T1000 (cell line): ENCODE data around the gene CMIP.
"Not testable (repeated sequence)": the region's sequence is repeated elsewhere in the genome, so short reads cannot be mapped to it uniquely, and the experiment has no call there.

ENCODE experiments used
- DNase-seq: peaks from one replicate; lab custom pipeline; 2025; ENCODE audit warnings: mixed read lengths; lab: John Stamatoyannopoulos, UW

CMIP gene

GRCh38 chr16:81687131-81687456 lies 242.5 kb downstream of the CMIP start:
- no peak for DNase-seq

- no peak for DNase-seq
Measured at GRCh38 chr16:81688182-81688581, 243.6 kb downstream of the CMIP start.

GRCh38 chr16:81688839-81689238 lies 244.2 kb downstream of the CMIP start:
- DNase-seq, result not testable (repeated sequence)

GRCh38 chr16:81692021-81692420 lies 247.4 kb downstream of the CMIP start:
- no peak for DNase-seq

- DNase-seq, result no peak
Measured at GRCh38 chr16:81692571-81692970, 248.0 kb downstream of the CMIP start.

- no peak for DNase-seq
Measured at GRCh38 chr16:81693041-81693743, 248.6 kb downstream of the CMIP start.

GRCh38 chr16:81693744-81694303 lies 249.2 kb downstream of the CMIP start:
- no peak for DNase-seq

GRCh38 chr16:81694494-81695280 lies 250.1 kb downstream of the CMIP start:
- no peak for DNase-seq

GRCh38 chr16:81695321-81696165 lies 250.9 kb downstream of the CMIP start:
- no peak for DNase-seq

- DNase-seq, result no peak
Measured at GRCh38 chr16:81696166-81696960, 251.8 kb downstream of the CMIP start.

- no peak for DNase-seq
Measured at GRCh38 chr16:81696961-81697615, 252.5 kb downstream of the CMIP start.

GRCh38 chr16:81697616-81698309 lies 253.2 kb downstream of the CMIP start:
- DNase-seq, result no peak

GRCh38 chr16:81698310-81698641 lies 253.7 kb downstream of the CMIP start:
- no peak for DNase-seq

- no peak for DNase-seq
Measured at GRCh38 chr16:81699596-81699995, 255.0 kb downstream of the CMIP start.

GRCh38 chr16:81700071-81700779 lies 255.6 kb downstream of the CMIP start:
- DNase-seq, result no peak

- no peak for DNase-seq
Measured at GRCh38 chr16:81700780-81701165, 256.2 kb downstream of the CMIP start.

GRCh38 chr16:81701296-81701970 lies 256.8 kb downstream of the CMIP start:
- DNase-seq, result no peak

GRCh38 chr16:81702506-81702905 lies 257.9 kb downstream of the CMIP start:
- no peak for DNase-seq
